ENCODE data around the gene MYH10.

Gene MYH10

GRCh38 chr17:8496081-8496480, 134.4 kb downstream of the MYH10 start:
- TF ChIP-seq OVOL3 (tag by site-specific recombination; IDR thresholded peaks at IDR 0.05) (no peak), ZNF280D (tag by site-specific recombination; IDR thresholded peaks at IDR 0.05) (no peak), YY2 (tag by site-specific recombination; IDR thresholded peaks at IDR 0.05) (no peak), ZNF76 (tag by site-specific recombination; IDR thresholded peaks at IDR 0.05; ENCODE audit: borderline replicate concordance, low read depth) (no peak), TRIM28 (IDR thresholded peaks at IDR 0.05; ENCODE audit: borderline replicate concordance, low read length) (no peak), ZNF423 (tag by site-specific recombination; IDR thresholded peaks at IDR 0.05) (no peak), SETDB1 (IDR thresholded peaks at IDR 0.05; ENCODE audit: insufficient read length, low read length) (no peak), ZNF530 (tag by site-specific recombination; IDR thresholded peaks at IDR 0.05; ENCODE audit: low read depth) (no peak), MZF1 (tag by site-specific recombination; IDR thresholded peaks at IDR 0.05; ENCODE audit: borderline replicate concordance) (no peak), ZNF830 (tag by site-specific recombination; IDR thresholded peaks at IDR 0.05; ENCODE audit: low read depth) (no peak), SP3 (tag by site-specific recombination; IDR thresholded peaks at IDR 0.05) (no peak), ZBTB26 (tag by site-specific recombination; optimal IDR thresholded peaks at IDR 0.05) (no peak)
- Histone ChIP-seq H3K4me1 (ENCODE audit: control insufficient read depth, insufficient read depth, low read length) (no peaks in the 10 kb centered on the region), H3K27ac (ENCODE audit: extremely low read depth, low read depth, low read length) (no peak overlapping the region), H3K9me3 (ENCODE audit: control insufficient read depth, insufficient read depth, low read depth, low read length) (no peaks in the 10 kb centered on the region), H3K4me3 (ENCODE audit: low read depth, low read length) (no peak overlapping the region), H3K36me3 (ENCODE audit: control insufficient read depth in 2 of 2, insufficient read depth in 1 of 2, low read length in 2 of 2) (peaks cover 77 to 95% of the 10 kb centered on the region in 2 experiments)
- ChIA-PET POLR2A (interaction anchor here (1.3 kb wide), 1 partner anchor 135 kb away, joined by 3 read pairs; no protein-coding TSS in a partner anchor), CTCF (interaction anchor here (0.6 to 2.1 kb wide), 5 partner anchors 25 to 290 kb away, joined by 3 to 8 read pairs (median 3); no protein-coding TSS in a partner anchor)

- ChIA-PET POLR2A (interaction anchor here (1.3 kb wide), 1 partner anchor 137 kb away, joined by 3 read pairs; no protein-coding TSS in a partner anchor), CTCF (interaction anchor here (0.6 to 1.6 kb wide), 5 partner anchors 15 to 252 kb away, joined by 3 to 7 read pairs (median 3); no protein-coding TSS in a partner anchor)
- H3K9me3 ChIP-seq (ENCODE audit: control insufficient read depth, insufficient read depth, low read depth, low read length), result no peaks in the 10 kb centered on the region
- H3K4me3 ChIP-seq (ENCODE audit: low read depth, low read length), result no peak overlapping the region
- H3K36me3 ChIP-seq (ENCODE audit: control insufficient read depth in 2 of 2, insufficient read depth in 1 of 2, low read length in 2 of 2), result peaks cover 77 to 95% of the 10 kb centered on the region in 2 experiments
- H3K4me1 ChIP-seq (ENCODE audit: control insufficient read depth, insufficient read depth, low read length), result no peaks in the 10 kb centered on the region
- H3K27ac ChIP-seq (ENCODE audit: extremely low read depth, low read depth, low read length), result no peak overlapping the region; the same call in 1 of the 2 replicates
- TF ChIP-seq ZNF549 (tag by site-specific recombination; IDR thresholded peaks at IDR 0.05) (no peak), ZNF121 (tag by site-specific recombination; IDR thresholded peaks at IDR 0.05) (no peak), ZNF280C (tag by site-specific recombination; IDR thresholded peaks at IDR 0.05) (no peak), ZNF302 (tag by site-specific recombination; IDR thresholded peaks at IDR 0.05; ENCODE audit: low read depth) (no peak), ZFP3 (tag by site-specific recombination; IDR thresholded peaks at IDR 0.05; ENCODE audit: low read depth) (no peak), ZNF621 (tag by site-specific recombination; IDR thresholded peaks at IDR 0.05) (no peak), ZNF354C (tag by site-specific recombination; IDR thresholded peaks at IDR 0.05; ENCODE audit: borderline replicate concordance, low read depth) (no peak), ZNF513 (tag by site-specific recombination; IDR thresholded peaks at IDR 0.05) (no peak), ZNF544 (tag by site-specific recombination; IDR thresholded peaks at IDR 0.05) (no peak), ZNF221 (tag by site-specific recombination; IDR thresholded peaks at IDR 0.05; ENCODE audit: borderline replicate concordance) (no peak), PBX3 (CRISPR knock-in tag; IDR thresholded peaks at IDR 0.05) (no peak), ZNF37A (tag by site-specific recombination; IDR thresholded peaks at IDR 0.05) (no peak), ZNF248 (tag by site-specific recombination; IDR thresholded peaks at IDR 0.05) (no peak), ZNF140 (tag by site-specific recombination; IDR thresholded peaks at IDR 0.05) (no peak), ZNF184 (tag by site-specific recombination; IDR thresholded peaks at IDR 0.05) (no peak)
These were observed 135.9 kb downstream of the MYH10 start for GRCh38 chr17:8494506-8495111.
